Ureter (tissue), 1 donor: ENCODE results near the gene HTATSF1. TPM values are rescaled to one million over a fixed set of nuclear protein-coding genes. Genes with fewer than 3 reads are reported as not detected.

ENCODE experiments used
- DNase-seq: peaks from one replicate; pipeline ENCODE4 v3.0.0-alpha.2; 2020; ENCODE audit warnings: low spot score
- total RNA-seq: library from RNA; stranded (reverse); gene quantifications from one replicate; pipeline ENCODE4 v1.2.4, GENCODE V29; 2023
- donor health status: DM: yes; HTN: yes; CAD: no.

Gene HTATSF1
- total RNA-seq, 1 donor from 2014 or later, result 47.1 TPM

GRCh38 chrX:136496186-136496763 is 1.1 kb upstream of the HTATSF1 start:
- no peak for DNase-seq

- peak; percentile 87 for DNase-seq
These were observed 432 bp upstream of the HTATSF1 start for GRCh38 chrX:136496764-136497555.

- no peak for DNase-seq
These were observed 21.7 kb downstream of the HTATSF1 start for GRCh38 chrX:136519069-136519468.

GRCh38 chrX:136523770-136524169 is 26.4 kb downstream of the HTATSF1 start:
- DNase-seq, result no peak

GRCh38 chrX:136525738-136526606 is 28.6 kb downstream of the HTATSF1 start:
- DNase-seq, result peak; percentile 84

- peak; percentile 45 for DNase-seq
These were observed 31.4 kb downstream of the HTATSF1 start for GRCh38 chrX:136528645-136529315.

- DNase-seq, result no peak
These were observed 32.4 kb downstream of the HTATSF1 start for GRCh38 chrX:136529795-136530194.

GRCh38 chrX:136531951-136532350 is 34.6 kb downstream of the HTATSF1 start, which contains the start of gene VGLL1:
Gene VGLL1 (plus strand): TSS chrX:136532215. CDS start chrX:136536021, 3,806 bp downstream.
- peak; percentile 55 for DNase-seq

- no peak for DNase-seq
These were observed 36.7 kb downstream of the HTATSF1 start for GRCh38 chrX:136534131-136534530.

- DNase-seq, result no peak
These were observed 41.4 kb downstream of the HTATSF1 start for GRCh38 chrX:136538811-136539210.

- no peak for DNase-seq
These were observed 42.8 kb downstream of the HTATSF1 start for GRCh38 chrX:136540226-136540625.

- no peak for DNase-seq
These were observed 43.9 kb downstream of the HTATSF1 start for GRCh38 chrX:136541294-136541693.

GRCh38 chrX:136542281-136542680 is 44.9 kb downstream of the HTATSF1 start:
- no peak for DNase-seq

- DNase-seq, result no peak
These were observed 49.0 kb downstream of the HTATSF1 start for GRCh38 chrX:136546371-136546781.

- no peak for DNase-seq
These were observed 51.8 kb downstream of the HTATSF1 start for GRCh38 chrX:136549226-136549625.

- DNase-seq, result no peak
These were observed 54.0 kb downstream of the HTATSF1 start for GRCh38 chrX:136551410-136551809.

- no peak for DNase-seq
These were observed 58.3 kb downstream of the HTATSF1 start for GRCh38 chrX:136555694-136556093.
